GM19099 (cell line): ENCODE measurements around the gene ZBTB43.

Source experiments
- POLR2A ChIP-seq: IDR thresholded peaks from 3 replicates; pipeline ENCODE4 v1.6.1; 2011; ENCODE audit warnings: low read depth; ENCODE audit not compliant: insufficient read length; ENCODE audit errors: extremely low read depth

Gene ZBTB43

GRCh38 chr9:126886034-126886822 is 81.4 kb downstream of the ZBTB43 start:
- no peak for TF ChIP-seq POLR2A

GRCh38 chr9:126886897-126887296 is 82.1 kb downstream of the ZBTB43 start:
- no peak for TF ChIP-seq POLR2A
